ENCODE results near the gene HMOX2.

GRCh38 chr16:4489030-4489429 lies 12.8 kb downstream of the HMOX2 start:
- TF ChIP-seq CTCF (IDR thresholded peaks at IDR 0.05): no peak
- TF ChIP-seq ZFX (IDR thresholded peaks at IDR 0.05; ENCODE audit: borderline replicate concordance): no peak
